ENCODE data around the gene EZR.

DNA sequence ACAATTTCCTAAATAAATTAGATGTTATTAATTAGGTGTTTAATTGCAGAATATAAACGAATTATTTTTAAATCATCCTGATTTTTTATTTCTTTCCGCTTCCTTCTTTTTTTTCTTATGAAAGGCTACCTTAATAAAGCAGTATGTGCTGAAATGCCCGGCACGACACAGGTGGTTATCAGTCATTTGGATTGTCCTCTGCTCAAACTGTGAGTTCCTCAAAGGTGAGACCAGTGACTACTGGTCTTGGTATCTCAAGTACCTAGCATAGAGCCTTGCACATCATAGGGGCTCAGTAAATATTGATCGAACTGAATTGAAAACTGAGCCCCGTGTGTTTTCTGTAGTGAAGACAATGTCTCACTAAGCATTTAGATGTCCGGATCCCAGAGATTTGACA lies 9.6 kb upstream of the EZR start:
- TF ChIP-seq CTCF (IDR thresholded peaks at IDR 0.05) (no peak), POLR2A (IDR thresholded peaks at IDR 0.05) (no peak)
